Smooth muscle cell (in vitro differentiated cells): ENCODE data around the gene LRRK1. TPM values are rescaled to one million over a fixed set of nuclear protein-coding genes. Genes with fewer than 3 reads are reported as not detected.
A peak's percentile ranks its signal among the peaks of the same experiment; 100 is the strongest.

Source experiments
- DNase-seq: peaks from one replicate; lab custom pipeline; 2025; ENCODE audit not compliant: unreplicated experiment; lab: John Stamatoyannopoulos, UW
- H2AFZ ChIP-seq: fragments of 200-600 bp; sonication (generic); 2 replicates; pipeline ENCODE4 v1.6.0; 2016; ENCODE audit warnings: antibody characterized with exemption, low read depth, mild to moderate bottlenecking
- H3F3A ChIP-seq: fragments of 200-600 bp; sonication (generic); 2 replicates; pipeline ENCODE4 v1.6.0; 2017; ENCODE audit warnings: antibody characterized with exemption, low read depth
- H3K27ac ChIP-seq: fragments of 200-600 bp; sonication (generic); 2 replicates; pipeline ENCODE4 v1.5.1; 2016; ENCODE audit warnings: low read depth, mild to moderate bottlenecking
- H3K27me3 ChIP-seq: fragments of 200-600 bp; sonication (generic); 2 replicates; pipeline ENCODE4 v1.6.1; 2016; ENCODE audit warnings: low read depth, mild to moderate bottlenecking
- H3K36me3 ChIP-seq: fragments of 200-600 bp; sonication (generic); 2 replicates; pipeline ENCODE4 v1.5.1; 2016; ENCODE audit warnings: low read depth
- H3K4me1 ChIP-seq: fragments of 200-600 bp; sonication (generic); 2 replicates; pipeline ENCODE4 v1.5.1; 2016; ENCODE audit warnings: low read depth
- H3K4me2 ChIP-seq: fragments of 200-600 bp; sonication (generic); 2 replicates; pipeline ENCODE4 v1.6.0; 2016; ENCODE audit warnings: mild to moderate bottlenecking
- H3K4me3 ChIP-seq: fragments of 200-600 bp; sonication (generic); 2 replicates; pipeline ENCODE4 v1.5.1; 2016; ENCODE audit warnings: mild to moderate bottlenecking
- H3K79me2 ChIP-seq: fragments of 200-600 bp; sonication (generic); 2 replicates; pipeline ENCODE4 v1.6.0; 2016; ENCODE audit warnings: low read depth, mild to moderate bottlenecking
- H3K9ac ChIP-seq: fragments of 200-600 bp; sonication (generic); 2 replicates; pipeline ENCODE4 v1.6.0; 2016; ENCODE audit warnings: low read depth
- H3K9me3 ChIP-seq: fragments of 200-600 bp; sonication (generic); replicated peaks from 2 replicates; pipeline ENCODE4 v1.5.1; 2016; ENCODE audit warnings: low read depth
- H4K20me1 ChIP-seq: fragments of 200-600 bp; sonication (generic); 2 replicates; pipeline ENCODE4 v1.6.0; 2016; ENCODE audit warnings: low read depth
- CTCF ChIP-seq: fragments of 200-600 bp; sonication (generic); IDR thresholded peaks from 2 replicates; pipeline ENCODE4 v1.5.1; 2017; ENCODE audit warnings: borderline replicate concordance, mild to moderate bottlenecking, antibody characterized with exemption; ENCODE audit not compliant: insufficient read depth, poor library complexity, severe bottlenecking
- WGBS: methylation state at CpG from one replicate; pipeline ENCODE4 v1.1.7; 2016; ENCODE audit warnings: low lambda C conversion rate; 5-methylcytosine and 5-hydroxymethylcytosine counted together
- polyA plus RNA-seq: library from polyadenylated mRNA; unstranded; fragments of >200 nt; fragmentation: Nextera tagmentation; extraction: Ambion mirVana; gene quantifications from 2 replicates; pipeline ENCODE4 v1.2.1, GENCODE V29; 2016
- total RNA-seq: library from RNA; depleted of rRNA; stranded (reverse); fragments of >200 nt; gene quantifications from 2 replicates; pipeline ENCODE4 v1.2.3, GENCODE V29; 2014

The LRRK1 gene
- total and polyA plus RNA-seq, 2 experiments from 2014 or later = 1.1 to 1.6 TPM

- H3K9me3 ChIP-seq = no peaks in the 10 kb centered on the region
- DNase-seq = no peak
- H4K20me1 ChIP-seq = no peaks in the 10 kb centered on the region
- no peaks in the 10 kb centered on the region for H3K4me1 ChIP-seq
- H3K27me3 ChIP-seq = peaks cover 95% of the 10 kb centered on the region
- no peaks in the 10 kb centered on the region for H3K36me3 ChIP-seq
- WGBS = 2% methylated on average over 44 of the region's 62 CpGs
- peak overlapping the region; percentile 88 for H3K4me2 ChIP-seq
- no peaks in the 10 kb centered on the region for H3K79me2 ChIP-seq
- H3K9ac ChIP-seq = no peak overlapping the region
- no peak for TF ChIP-seq CTCF
- H2AFZ ChIP-seq = no peak overlapping the region
- H3K27ac ChIP-seq = no peak overlapping the region
- peak overlapping the region; percentile 45 for H3K4me3 ChIP-seq
- H3F3A ChIP-seq = no peaks in the 10 kb centered on the region
Measured at GRCh38 chr15:100879061-100879463, 40.1 kb upstream of the LRRK1 start.

- Histone ChIP-seq H3K9me3 (no peaks in the 10 kb centered on the region), H3K36me3 (no peaks in the 10 kb centered on the region), H3K4me3 (peak within 1 kb of the TSS; percentile 45), H3K9ac (no peak within 1 kb of the TSS), H3F3A (no peaks in the 10 kb centered on the region), H2AFZ (no peak within 1 kb of the TSS), H3K4me1 (no peaks in the 10 kb centered on the region), H3K79me2 (no peaks in the 10 kb centered on the region), H3K4me2 (peak within 1 kb of the TSS; percentile 88), H3K27me3 (peaks cover 94% of the 10 kb centered on the region), H4K20me1 (no peaks in the 10 kb centered on the region), H3K27ac (no peak within 1 kb of the TSS)
- TF ChIP-seq CTCF = no peak
- DNase-seq = no peak
- under 1% methylated on average over 41 of the region's 93 CpGs for WGBS
Measured at GRCh38 chr15:100879464-100880138, 39.6 kb upstream of the LRRK1 start, which contains the start of gene ALDH1A3. Gene ALDH1A3, plus strand, starts transcription at chr15:100879831. Its CDS starts 77 bp downstream, at chr15:100879908.

GRCh38 chr15:100880139-100880896 is 38.8 kb upstream of the LRRK1 start:
- no peaks in the 10 kb centered on the region for H3K79me2 ChIP-seq
- no peak for TF ChIP-seq CTCF
- no peak overlapping the region for H3K9ac ChIP-seq
- H3K4me3 ChIP-seq = peak overlapping the region; percentile 45
- H3K4me1 ChIP-seq = no peaks in the 10 kb centered on the region
- 3% methylated on average over 77 of the region's 80 CpGs for WGBS
- H3K27ac ChIP-seq = no peak overlapping the region
- H3F3A ChIP-seq = no peaks in the 10 kb centered on the region
- H3K4me2 ChIP-seq = peak overlapping the region; percentile 88
- H3K27me3 ChIP-seq = peaks cover 94% of the 10 kb centered on the region
- H3K9me3 ChIP-seq = no peaks in the 10 kb centered on the region
- no peak overlapping the region for H2AFZ ChIP-seq
- no peak for DNase-seq
- H3K36me3 ChIP-seq = no peaks in the 10 kb centered on the region
- H4K20me1 ChIP-seq = no peaks in the 10 kb centered on the region

GRCh38 chr15:100880897-100881242 is 38.3 kb upstream of the LRRK1 start:
- Histone ChIP-seq H3K27me3 (peaks cover 92% of the 10 kb centered on the region), H3K79me2 (no peaks in the 10 kb centered on the region), H3K9ac (no peak overlapping the region), H4K20me1 (no peaks in the 10 kb centered on the region), H3K4me1 (no peaks in the 10 kb centered on the region), H3K27ac (no peak overlapping the region), H3K4me2 (no peak overlapping the region), H3K36me3 (no peaks in the 10 kb centered on the region), H3K4me3 (peak overlapping the region; percentile 45), H3K9me3 (no peaks in the 10 kb centered on the region), H2AFZ (no peak overlapping the region), H3F3A (no peaks in the 10 kb centered on the region)
- WGBS = 32% methylated on average over 10 of the region's 10 CpGs
- no peak for TF ChIP-seq CTCF
- no peak for DNase-seq
